GM12878 (cell line): Measurements from ENCODE around the gene ADA. TPM values are rescaled to one million over a fixed set of nuclear protein-coding genes. Genes with fewer than 3 reads are reported as not detected.

Experiments
- ATAC-seq: fragments of 200-7000 bp; cut with Tn5 transposase; 3 replicates; pipeline ENCODE4 v1.9.1; 2020; ENCODE audit warnings: mild to moderate bottlenecking, moderate library complexity
- BruUV-seq: library from RNA; stranded (reverse); fragments of 400-500 nt; replicated peaks from 2 replicates; lab custom pipeline; 2021; lab: Mats Ljungman, UMichigan
- CTCF ChIA-PET: fragments of 300-600 bp; sonication (Branson Sonifier 250); formaldehyde crosslinking; extraction: SDS; loops from one replicate; lab custom pipeline; 2021; ENCODE audit warnings: inconsistent platforms; lab: Yijun Ruan, JAX
- POLR2A ChIA-PET: fragments of 350-600 bp; formaldehyde crosslinking; extraction: SDS; loops from one replicate; lab custom pipeline; 2021; ENCODE audit warnings: inconsistent platforms; lab: Charles Lee
- RAD21 ChIA-PET: fragments of 300-600 bp; sonication (Branson Sonifier 250); formaldehyde crosslinking; loops from one replicate; lab custom pipeline; 2023; ENCODE audit warnings: antibody characterized with exemption; ENCODE audit not compliant: unreplicated experiment; lab: Charles Lee
- SMC1A ChIA-PET: fragments of 300-600 bp; sonication (Branson Sonifier 250); formaldehyde crosslinking; loops from one replicate; lab custom pipeline; 2023; ENCODE audit not compliant: unreplicated experiment, uncharacterized antibody; lab: Charles Lee
- DNase-seq: peaks from one replicate; pipeline ENCODE4 v3.0.0-alpha.2; 2011; ENCODE audit warnings: low read depth, low spot score
- FAIRE-seq: peaks from 3 replicates; lab custom pipeline; 2011; peaks lifted over from hg19 to GRCh38; lab: Jason Lieb, UNC
- H2AFZ ChIP-seq: 2 replicates; pipeline ENCODE4 v1.6.0; 2011; ENCODE audit warnings: low read depth, low read length, control low read depth; ENCODE audit not compliant: control insufficient read depth
- H3K27ac ChIP-seq: 2 replicates; pipeline ENCODE4 v1.5.1; 2011; ENCODE audit warnings: control low read depth; ENCODE audit not compliant: control insufficient read depth, insufficient read depth
- H3K27me3 ChIP-seq, 2 experiments: replicated peaks in 1 of 2; 2 replicates each; pipeline versions ENCODE4 v1.6.0 to v1.6.1; 2011; ENCODE audit warnings: low read length in 1 of 2; ENCODE audit not compliant: control insufficient read depth in 2 of 2, insufficient read depth in 2 of 2
- H3K36me3 ChIP-seq, 2 experiments: 2 replicates each; pipeline ENCODE4 v1.5.1; 2011; ENCODE audit warnings: low read length in 1 of 2; ENCODE audit not compliant: control insufficient read depth in 2 of 2, insufficient read depth in 2 of 2
- H3K4me1 ChIP-seq: 2 replicates; pipeline ENCODE4 v1.6.1; 2011; ENCODE audit warnings: mild to moderate bottlenecking, low read length, moderate library complexity, mixed read lengths; ENCODE audit not compliant: control insufficient read depth, insufficient read depth
- H3K4me2 ChIP-seq: 2 replicates; pipeline ENCODE4 v1.6.0; 2011; ENCODE audit warnings: control low read depth; ENCODE audit not compliant: control insufficient read depth, insufficient read depth
- H3K4me3 ChIP-seq: fragments of 200-600 bp; sonication (generic); 2 replicates; pipeline ENCODE4 v1.5.1; 2016
- H3K79me2 ChIP-seq: 2 replicates; pipeline ENCODE4 v1.6.0; 2011; ENCODE audit warnings: low read length; ENCODE audit not compliant: control insufficient read depth, insufficient read depth
- H3K9ac ChIP-seq: 2 replicates; pipeline ENCODE4 v1.8.0; 2011; ENCODE audit warnings: low read length, control low read depth, mixed read lengths; ENCODE audit not compliant: control insufficient read depth, insufficient read depth
- H3K9me3 ChIP-seq: replicated peaks from 3 replicates; pipeline ENCODE4 v1.5.1; 2011; ENCODE audit warnings: mild to moderate bottlenecking, low read length; ENCODE audit not compliant: control insufficient read depth, insufficient read depth
- H4K20me1 ChIP-seq: 2 replicates; pipeline ENCODE4 v1.6.0; 2011; ENCODE audit not compliant: control insufficient read depth, insufficient read depth
- ATF7 ChIP-seq: fragments of 450-650 bp; IDR thresholded peaks from 2 replicates; pipeline ENCODE4 v1.6.1; 2016; ENCODE audit warnings: low read depth, mild to moderate bottlenecking
- CHD1 ChIP-seq: IDR thresholded peaks from 2 replicates; pipeline ENCODE4 v1.6.1; 2012; ENCODE audit warnings: low read depth, low read length, improper control_type of control experiment
- EGR1 ChIP-seq, 2 experiments: IDR thresholded peaks; 1 replicate in 1 of 2; 2 replicates in 1 of 2; pipeline ENCODE4 v1.6.1; 2011 to 2012; ENCODE audit warnings: low read depth in 2 of 2, low read length in 2 of 2, borderline replicate concordance in 1 of 2, mild to moderate bottlenecking in 1 of 2, moderate library complexity in 1 of 2
- MTA2 ChIP-seq: fragments of 450-650 bp; IDR thresholded peaks from 2 replicates; pipeline ENCODE4 v1.6.1; 2016; ENCODE audit warnings: low read depth, mild to moderate bottlenecking, moderate library complexity
- MXI1 ChIP-seq: fragments of 150-350 bp; IDR thresholded peaks from 2 replicates; pipeline ENCODE4 v1.6.1; 2011; ENCODE audit warnings: low read depth, mild to moderate bottlenecking, inconsistent platforms, low read length, improper control_type of control experiment
- SUPT20H ChIP-seq: IDR thresholded peaks from 2 replicates; pipeline ENCODE4 v1.6.1; 2011; ENCODE audit warnings: low read depth, mild to moderate bottlenecking, low read length, moderate library complexity, borderline replicate concordance; ENCODE audit not compliant: control insufficient read depth
- TAF1 ChIP-seq: IDR thresholded peaks from 2 replicates; pipeline ENCODE4 v1.6.1; 2011; ENCODE audit warnings: mild to moderate bottlenecking, low read depth, low read length, borderline replicate concordance
- ZNF207 ChIP-seq: fragments of 450-650 bp; IDR thresholded peaks from 2 replicates; pipeline ENCODE4 v1.6.1; 2014; ENCODE audit warnings: antibody characterized with exemption, mild to moderate bottlenecking, borderline replicate concordance
- WGBS: methylation state at CpG from one replicate; pipeline ENCODE4 v1.1.6; 2016; ENCODE audit warnings: low lambda C conversion rate; ENCODE audit not compliant: insufficient replicate concordance, insufficient coverage; ENCODE audit errors: missing lambda C conversion rate; 5-methylcytosine and 5-hydroxymethylcytosine counted together
- in situ Hi-C: fragments of 300-500 bp; cut with MboI; formaldehyde crosslinking; loops from 9 replicates; pipeline ENCODE4 v1.14.3; 2018; ENCODE audit warnings: mixed read lengths
- intact Hi-C: fragments of 100-400 bp; cut with micrococcal nuclease; formaldehyde crosslinking; loops from one replicate; pipeline ENCODE4 v1.14.2; 2022; ENCODE audit not compliant: unreplicated experiment
- polyA plus RNA-seq, 11 experiments: library from polyadenylated mRNA; depleted of rRNA in 4 of 11; unstranded in 6 of 11; stranded (reverse) in 5 of 11; fragments of >200 nt; fragmentation: Nextera tagmentation in 4 of 11; fragmentation: Illumina TruSeq in 1 of 11; extraction: Ambion mirVana in 4 of 11; extraction: Trizol in 1 of 11; gene quantifications; 1 replicate in 1 of 11; 2 replicates in 10 of 11; pipeline versions ENCODE4 v1.2.1 to v1.2.3, GENCODE V29; 2011 to 2016; ENCODE audit warnings: inconsistent platforms in 2 of 11, missing spikeins in 2 of 11, low read depth in 1 of 11
- total RNA-seq, 4 experiments: library from RNA; depleted of rRNA in 3 of 4; stranded (reverse); fragments of >200 nt in 3 of 4; fragmentation: Illumina TruSeq in 1 of 4; extraction: Trizol in 1 of 4; gene quantifications; 2 replicates each; pipeline versions ENCODE4 v1.2.1 to v1.2.3, GENCODE V29; 2013 to 2021
- TF ChIP-seq, protein P1 (sequence below): IDR thresholded peaks from 2 replicates; pipeline ENCODE4 v1.6.1; 2012; ENCODE audit warnings: low read depth, low read length, improper control_type of control experiment

ADA gene
- total and polyA plus RNA-seq, 10 of the 15 experiments (the other 5 are each of a cell fraction or from before 2014, with no cell fraction given): 40.9 to 217 (median 90.8) TPM

DNA sequence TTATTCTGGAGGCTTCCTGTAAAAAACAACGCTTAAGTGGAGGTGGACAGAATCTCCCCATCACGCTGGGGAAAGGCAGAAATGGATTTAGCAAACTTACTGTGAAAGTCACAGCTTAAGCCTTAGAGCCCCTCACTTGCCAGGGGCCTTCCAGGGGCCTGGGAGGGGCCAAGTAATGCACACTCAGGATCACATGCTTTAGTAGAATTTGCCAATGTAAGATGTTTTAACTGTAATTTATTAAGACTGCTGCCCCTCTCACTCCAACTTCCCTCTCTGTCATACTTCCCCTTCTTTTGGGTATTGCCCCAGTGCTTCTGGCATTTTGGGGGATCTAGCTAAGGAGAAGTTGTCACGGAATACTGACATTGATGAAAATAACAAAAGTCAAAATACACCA lies 12.6 kb upstream of the ADA start:
- H3K79me2 ChIP-seq: no peaks in the 10 kb centered on the region
- no peaks in the 10 kb centered on the region for H3K36me3 ChIP-seq
- H3K9ac ChIP-seq: no peak overlapping the region
- CTCF ChIA-PET: interaction anchor here (0.7 to 2.0 kb wide), 4 partner anchors 11 to 21 kb away, joined by 3 to 12 read pairs (median 4); no protein-coding TSS in a partner anchor
- H3K27ac ChIP-seq: no peak overlapping the region
- no peak for FAIRE-seq
- RAD21 ChIA-PET: interaction anchor here (0.8 to 1.8 kb wide), 3 partner anchors 14 to 21 kb away, joined by 3 to 4 read pairs (median 4); no protein-coding TSS in a partner anchor
- intact Hi-C loops: no loop called here
- no peaks in the 10 kb centered on the region for H3K27me3 ChIP-seq
- no TSS peak for BruUV-seq
- POLR2A ChIA-PET: interaction anchor here (0.7 kb wide), 1 partner anchor 11 kb away, joined by 3 read pairs; no protein-coding TSS in a partner anchor
- TF ChIP-seq TAF1 (no peak), MTA2 (no peak), EGR1 (IDR thresholded peaks at IDR 0.05; ENCODE audit: borderline replicate concordance in 1 of 2, low read depth in 2 of 2, low read length in 2 of 2) (no peak), SUPT20H (no peak), CHD1 (no peak), ZNF207 (no peak), ATF7 (no peak), MXI1 (no peak)
- TF ChIP-seq, protein P1, sequence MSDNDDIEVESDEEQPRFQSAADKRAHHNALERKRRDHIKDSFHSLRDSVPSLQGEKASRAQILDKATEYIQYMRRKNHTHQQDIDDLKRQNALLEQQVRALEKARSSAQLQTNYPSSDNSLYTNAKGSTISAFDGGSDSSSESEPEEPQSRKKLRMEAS: no peak
- SMC1A ChIA-PET: interaction anchor here (0.7 to 4.8 kb wide), 7 partner anchors 14 to 193 kb away, joined by 3 to 14 read pairs (median 4); no protein-coding TSS in a partner anchor
- H3K4me1 ChIP-seq: no peaks in the 10 kb centered on the region; the same call in 1 of the 2 replicates
- H2AFZ ChIP-seq: no peak overlapping the region
- in situ Hi-C loops: no loop called here
- H3K4me3 ChIP-seq: no peak overlapping the region
- no peak for DNase-seq
- H3K9me3 ChIP-seq: no peaks in the 10 kb centered on the region; the same call in 2 of the 3 replicates
- 51% methylated on average over 3 of the region's 3 CpGs for WGBS
- H4K20me1 ChIP-seq: no peaks in the 10 kb centered on the region
- ATAC-seq: no peak
- no peak overlapping the region for H3K4me2 ChIP-seq
